ENCODE results near the gene RALGPS2. TPM values are rescaled to one million over a fixed set of nuclear protein-coding genes. Genes with fewer than 3 reads are reported as not detected.

Gene RALGPS2
- total RNA-seq, 1 experiment from 2014 or later, result 13.3 TPM

GRCh38 chr1:178688244-178688643, 36.8 kb upstream of the RALGPS2 start:
- intact Hi-C loops (cut with micrococcal nuclease), result no loop called here
- ChIA-PET POLR2A (interaction anchor here (0.6 to 0.7 kb wide), 3 partner anchors 37 to 684 kb away, joined by 3 read pairs; partner anchors contain the start of gene RALGPS2), CTCF (interaction anchor here (1.1 to 2.8 kb wide), 2 partner anchors 15 to 145 kb away, joined by 5 to 10 read pairs; no protein-coding TSS in a partner anchor)
- H3K27ac Mint-ChIP-seq (ENCODE audit: low read depth, unreplicated experiment), result no peak overlapping the region
- H3K9me3 Mint-ChIP-seq (ENCODE audit: unreplicated experiment), result no peaks in the 10 kb centered on the region
- no TSS peak for BruUV-seq (replicated peaks)
- H3K27me3 Mint-ChIP-seq (ENCODE audit: insufficient read depth, unreplicated experiment), result no peaks in the 10 kb centered on the region
- no peak for TF ChIP-seq CTCF (IDR thresholded peaks at IDR 0.05; ENCODE audit: unreplicated experiment)
- H3K36me3 Mint-ChIP-seq (ENCODE audit: insufficient read depth, unreplicated experiment), result no peaks in the 10 kb centered on the region
- H3K4me3 Mint-ChIP-seq (ENCODE audit: unreplicated experiment), result no peak overlapping the region
- DNase-seq (ENCODE audit: unreplicated experiment), result peak; percentile 75
- H3K4me1 Mint-ChIP-seq (ENCODE audit: insufficient read depth, unreplicated experiment), result peaks cover 42% of the 10 kb centered on the region

- Mint-ChIP-seq H3K27me3 (ENCODE audit: insufficient read depth, unreplicated experiment) (no peaks in the 10 kb centered on the region), H3K4me3 (ENCODE audit: unreplicated experiment) (no peak overlapping the region), H3K9me3 (ENCODE audit: unreplicated experiment) (no peaks in the 10 kb centered on the region), H3K36me3 (ENCODE audit: insufficient read depth, unreplicated experiment) (no peaks in the 10 kb centered on the region), H3K4me1 (ENCODE audit: insufficient read depth, unreplicated experiment) (peaks cover 30% of the 10 kb centered on the region), H3K27ac (ENCODE audit: low read depth, unreplicated experiment) (no peak overlapping the region)
- CTCF ChIA-PET, result interaction anchor here (0.6 to 2.8 kb wide), 4 partner anchors 14 to 379 kb away, joined by 3 to 10 read pairs (median 4); no protein-coding TSS in a partner anchor
- intact Hi-C loops (cut with micrococcal nuclease), result no loop called here
- DNase-seq (ENCODE audit: unreplicated experiment), result no peak
- TF ChIP-seq CTCF (IDR thresholded peaks at IDR 0.05; ENCODE audit: unreplicated experiment), result no peak
- POLR2A ChIA-PET, result no interaction called here
- no TSS peak for BruUV-seq (replicated peaks)
Observed at GRCh38 chr1:178689769-178690168, 35.3 kb upstream of the RALGPS2 start.

GRCh38 chr1:178690496-178690895, 34.5 kb upstream of the RALGPS2 start:
- CTCF ChIA-PET, result interaction anchor here (0.6 to 2.8 kb wide), 7 partner anchors 13 to 1840 kb away, joined by 3 to 10 read pairs (median 3); no protein-coding TSS in a partner anchor
- H3K36me3 Mint-ChIP-seq (ENCODE audit: insufficient read depth, unreplicated experiment), result no peaks in the 10 kb centered on the region

More at GRCh38 chr1:178690496-178690895, 34.5 kb upstream of the RALGPS2 start:
- H3K9me3 Mint-ChIP-seq (ENCODE audit: unreplicated experiment), result no peaks in the 10 kb centered on the region
- intact Hi-C loops (cut with micrococcal nuclease), result no loop called here
- no peak overlapping the region for H3K4me3 Mint-ChIP-seq (ENCODE audit: unreplicated experiment)
- no peak overlapping the region for H3K27ac Mint-ChIP-seq (ENCODE audit: low read depth, unreplicated experiment)
- DNase-seq (ENCODE audit: unreplicated experiment), result no peak
- TF ChIP-seq CTCF (IDR thresholded peaks at IDR 0.05; ENCODE audit: unreplicated experiment), result no peak
- no TSS peak for BruUV-seq (replicated peaks)
- H3K4me1 Mint-ChIP-seq (ENCODE audit: insufficient read depth, unreplicated experiment), result peaks cover 25% of the 10 kb centered on the region
- H3K27me3 Mint-ChIP-seq (ENCODE audit: insufficient read depth, unreplicated experiment), result no peaks in the 10 kb centered on the region
- POLR2A ChIA-PET, result interaction anchor here (0.7 to 1.0 kb wide), 2 partner anchors 11 to 196 kb away, joined by 3 to 5 read pairs; no protein-coding TSS in a partner anchor

Measured in MCF 10A (cell line).